HFFc6 (cell line): ENCODE results near the gene MBLAC1. TPM values are rescaled to one million over a fixed set of nuclear protein-coding genes. Genes with fewer than 3 reads are reported as not detected.
A peak's percentile ranks its signal among the peaks of the same experiment; 100 is the strongest.
"Not testable (repeated sequence)": the region's sequence is repeated elsewhere in the genome, so short reads cannot be mapped to it uniquely, and the experiment has no call there.

Source experiments
- DNase-seq: peaks from one replicate; pipeline ENCODE4 v3.0.0-alpha.2; 2018
- H3K27ac Mint-ChIP-seq: 2 replicates; pipeline ENCODE4 v1.8.0; 2020; ENCODE audit warnings: mild to moderate bottlenecking, mixed read lengths
- H3K27me3 Mint-ChIP-seq: 2 replicates; pipeline ENCODE4 v1.8.0; 2021; ENCODE audit warnings: mild to moderate bottlenecking, moderate library complexity, mixed read lengths; ENCODE audit not compliant: insufficient read depth
- H3K36me3 Mint-ChIP-seq: 2 replicates; pipeline ENCODE4 v1.8.0; 2021; ENCODE audit warnings: low read depth, mixed read lengths
- H3K4me1 Mint-ChIP-seq: 2 replicates; pipeline ENCODE4 v1.8.0; 2020; ENCODE audit warnings: low read depth, mixed read lengths
- H3K4me3 Mint-ChIP-seq: 2 replicates; pipeline ENCODE4 v1.8.0; 2020; ENCODE audit warnings: mild to moderate bottlenecking, moderate library complexity, mixed read lengths
- H3K9me3 Mint-ChIP-seq: 2 replicates; pipeline ENCODE4 v1.8.0; 2020; ENCODE audit warnings: mild to moderate bottlenecking, mixed read lengths
- total RNA-seq, 6 experiments: library from RNA; stranded (reverse); fragmentation: NEBNext Ultra II Directional; extraction: Animal tissue kit (Norgen Biotek cat#: 25700); gene quantifications; 2 replicates in 1 of 6; 3 replicates in 5 of 6; pipeline ENCODE4 v1.2.3, GENCODE V29; 2021
- TF ChIP-seq, protein P1 (sequence below): fragments of 200-600 bp; sonication (generic); IDR thresholded peaks from 2 replicates; pipeline ENCODE4 v1.5.0; 2021; ENCODE audit warnings: antibody characterized with exemption, mild to moderate bottlenecking

The MBLAC1 gene
- total RNA-seq, 6 experiments from 2014 or later: 2.3 to 3.0 (median 2.5) TPM

DNA sequence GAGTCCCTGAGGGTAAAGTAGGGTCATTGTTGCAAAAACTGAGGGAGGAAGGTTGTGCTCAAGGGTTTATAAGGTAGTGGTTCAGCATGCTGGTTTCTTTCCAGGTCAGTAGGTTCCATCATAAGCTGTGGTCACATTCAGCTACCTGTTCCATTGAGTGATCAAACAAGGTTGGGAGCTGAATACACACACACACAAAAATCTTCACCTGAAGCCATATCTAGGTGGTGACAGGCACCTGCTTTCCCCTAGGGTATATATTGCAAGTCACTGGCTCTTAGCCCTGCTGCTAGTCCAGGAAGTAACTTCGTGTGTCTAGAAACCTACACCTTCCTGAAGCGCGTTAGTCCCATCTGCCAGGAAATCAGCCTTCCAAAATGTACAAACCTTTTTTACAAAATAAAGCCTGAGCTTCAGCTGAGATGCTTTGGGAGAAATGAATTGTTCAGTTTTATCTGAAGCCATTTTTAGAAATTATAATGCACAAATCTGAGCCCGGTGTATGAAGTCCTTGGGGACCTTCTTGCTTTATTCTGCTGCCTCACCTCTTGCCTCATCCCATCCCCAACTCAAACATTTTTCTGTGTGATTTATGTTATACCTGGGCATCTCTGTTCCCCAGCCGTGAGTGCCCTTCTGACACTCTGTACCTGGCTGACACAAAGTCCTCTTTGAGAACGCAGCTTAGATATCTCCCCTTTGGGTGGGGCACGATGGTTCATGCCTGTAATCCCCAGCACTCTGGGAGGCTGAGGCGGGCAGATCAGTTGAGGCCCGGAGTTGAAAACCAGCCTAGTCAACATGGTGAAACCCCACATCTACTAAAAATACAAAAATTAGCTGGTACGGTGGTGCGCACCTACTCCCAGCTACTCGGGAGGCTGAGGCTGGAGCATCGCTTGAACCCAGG lies 11.3 kb downstream of the MBLAC1 start:
- Mint-ChIP-seq H3K27me3 (peaks cover 4% of the 10 kb centered on the region), H3K36me3 (no peaks in the 10 kb centered on the region), H3K27ac (no peak overlapping the region), H3K4me3 (no peak overlapping the region), H3K9me3 (no peaks in the 10 kb centered on the region), H3K4me1 (peaks cover 8% of the 10 kb centered on the region)
- no peak for DNase-seq
- TF ChIP-seq, protein P1, sequence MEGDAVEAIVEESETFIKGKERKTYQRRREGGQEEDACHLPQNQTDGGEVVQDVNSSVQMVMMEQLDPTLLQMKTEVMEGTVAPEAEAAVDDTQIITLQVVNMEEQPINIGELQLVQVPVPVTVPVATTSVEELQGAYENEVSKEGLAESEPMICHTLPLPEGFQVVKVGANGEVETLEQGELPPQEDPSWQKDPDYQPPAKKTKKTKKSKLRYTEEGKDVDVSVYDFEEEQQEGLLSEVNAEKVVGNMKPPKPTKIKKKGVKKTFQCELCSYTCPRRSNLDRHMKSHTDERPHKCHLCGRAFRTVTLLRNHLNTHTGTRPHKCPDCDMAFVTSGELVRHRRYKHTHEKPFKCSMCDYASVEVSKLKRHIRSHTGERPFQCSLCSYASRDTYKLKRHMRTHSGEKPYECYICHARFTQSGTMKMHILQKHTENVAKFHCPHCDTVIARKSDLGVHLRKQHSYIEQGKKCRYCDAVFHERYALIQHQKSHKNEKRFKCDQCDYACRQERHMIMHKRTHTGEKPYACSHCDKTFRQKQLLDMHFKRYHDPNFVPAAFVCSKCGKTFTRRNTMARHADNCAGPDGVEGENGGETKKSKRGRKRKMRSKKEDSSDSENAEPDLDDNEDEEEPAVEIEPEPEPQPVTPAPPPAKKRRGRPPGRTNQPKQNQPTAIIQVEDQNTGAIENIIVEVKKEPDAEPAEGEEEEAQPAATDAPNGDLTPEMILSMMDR: no peak

DNA sequence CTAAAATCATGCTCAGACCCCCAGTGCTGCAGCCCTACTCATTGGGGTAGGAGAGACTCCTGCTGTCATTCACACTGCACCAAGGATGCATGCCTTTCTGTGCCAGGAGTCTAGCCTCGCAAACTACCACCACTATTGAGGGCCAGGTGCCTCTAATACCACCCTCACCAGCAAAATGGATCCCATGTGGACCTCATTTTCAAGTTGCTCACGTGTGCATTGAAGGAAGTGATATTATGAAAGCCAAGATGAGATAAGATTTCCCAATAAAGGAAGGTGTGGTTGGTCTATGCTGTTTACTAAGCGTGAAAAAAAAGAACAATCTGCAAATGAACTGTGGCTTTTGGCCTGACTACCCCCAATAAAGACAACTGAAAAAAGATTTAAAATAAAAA lies 14.8 kb downstream of the MBLAC1 start:
- Mint-ChIP-seq H3K4me1 (peaks cover 7% of the 10 kb centered on the region), H3K27me3 (peaks cover 4% of the 10 kb centered on the region), H3K36me3 (no peaks in the 10 kb centered on the region), H3K9me3 (no peaks in the 10 kb centered on the region), H3K27ac (no peak overlapping the region), H3K4me3 (no peak overlapping the region)
- no peak for DNase-seq
- TF ChIP-seq, protein P1: no peak

DNA sequence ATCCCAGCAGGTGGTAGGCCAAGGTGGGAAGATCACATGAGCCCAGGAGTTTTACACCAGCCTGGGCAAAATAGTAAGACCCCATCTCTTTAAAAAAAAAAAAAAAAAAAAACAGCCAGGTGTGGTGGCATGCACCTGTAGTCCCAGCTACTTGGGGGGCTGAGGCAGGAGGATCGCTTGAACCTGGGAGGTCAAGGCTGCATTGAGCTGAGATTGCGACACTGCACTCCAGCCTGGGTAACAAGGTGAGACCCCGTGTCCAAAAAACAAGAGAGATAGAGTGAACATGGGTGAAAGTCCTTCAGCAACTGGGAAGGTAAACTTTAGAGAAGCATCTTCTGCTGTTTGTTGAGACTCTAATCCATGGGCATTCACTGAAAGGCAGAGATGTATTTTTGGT lies 15.7 kb downstream of the MBLAC1 start:
- Mint-ChIP-seq H3K27me3 (peaks cover 4% of the 10 kb centered on the region), H3K27ac (no peak overlapping the region), H3K4me1 (peaks cover 7% of the 10 kb centered on the region), H3K4me3 (no peak overlapping the region), H3K9me3 (no peaks in the 10 kb centered on the region), H3K36me3 (no peaks in the 10 kb centered on the region)
- DNase-seq: no peak
- TF ChIP-seq, protein P1: no peak

DNA sequence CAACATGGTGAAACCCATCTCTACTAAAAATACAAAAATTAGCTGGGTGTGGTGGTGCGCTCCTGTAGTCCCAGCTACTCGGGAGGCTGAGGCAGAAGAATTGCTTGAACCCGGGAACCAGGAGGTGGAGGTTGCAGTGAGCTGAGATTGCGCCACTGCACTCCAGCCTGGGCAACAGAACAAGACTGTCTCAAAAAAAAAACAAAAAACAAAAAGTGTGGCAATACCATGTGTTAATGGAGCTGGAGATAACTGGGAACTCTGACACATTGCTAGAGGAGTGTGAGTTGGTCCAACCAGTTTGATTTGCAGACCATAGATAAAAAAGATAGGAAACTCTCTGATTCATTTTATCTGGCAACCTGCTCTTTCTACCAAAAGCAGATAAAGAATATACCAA lies 19.6 kb downstream of the MBLAC1 start:
- H3K27me3 Mint-ChIP-seq, H3K9me3 Mint-ChIP-seq, DNase-seq, H3K27ac Mint-ChIP-seq, H3K4me3 Mint-ChIP-seq, H3K36me3 Mint-ChIP-seq: not testable (repeated sequence)
- peaks cover 19% of the 10 kb centered on the region for H3K4me1 Mint-ChIP-seq

DNA sequence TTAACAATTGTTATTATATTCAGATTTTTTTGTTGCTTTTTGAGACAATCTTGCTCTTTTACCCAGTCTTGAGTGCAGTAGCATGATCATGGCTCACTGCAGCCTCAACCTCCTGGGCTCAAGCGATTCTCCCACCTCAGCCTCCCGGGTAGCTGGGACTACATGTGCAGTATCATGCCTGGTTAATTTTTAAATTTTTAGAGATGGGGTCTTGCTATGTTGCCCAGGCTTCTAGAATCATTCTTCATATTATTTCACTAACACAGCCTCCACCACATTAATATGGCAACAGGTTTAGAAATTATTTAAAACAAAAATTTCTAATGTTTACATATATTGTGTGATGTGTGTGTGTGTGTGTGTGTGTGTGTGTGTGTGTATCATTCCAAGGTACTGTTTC lies 20.5 kb downstream of the MBLAC1 start:
- H3K4me3 Mint-ChIP-seq: no peak overlapping the region
- no peaks in the 10 kb centered on the region for H3K9me3 Mint-ChIP-seq
- TF ChIP-seq, protein P1: no peak
- peaks cover 16% of the 10 kb centered on the region for H3K4me1 Mint-ChIP-seq
- peaks cover 7% of the 10 kb centered on the region; the same call in 1 of the 2 replicates for H3K36me3 Mint-ChIP-seq
- DNase-seq: no peak
- H3K27ac Mint-ChIP-seq: no peak overlapping the region
- peaks cover 8% of the 10 kb centered on the region; the same call in 1 of the 2 replicates for H3K27me3 Mint-ChIP-seq

DNA sequence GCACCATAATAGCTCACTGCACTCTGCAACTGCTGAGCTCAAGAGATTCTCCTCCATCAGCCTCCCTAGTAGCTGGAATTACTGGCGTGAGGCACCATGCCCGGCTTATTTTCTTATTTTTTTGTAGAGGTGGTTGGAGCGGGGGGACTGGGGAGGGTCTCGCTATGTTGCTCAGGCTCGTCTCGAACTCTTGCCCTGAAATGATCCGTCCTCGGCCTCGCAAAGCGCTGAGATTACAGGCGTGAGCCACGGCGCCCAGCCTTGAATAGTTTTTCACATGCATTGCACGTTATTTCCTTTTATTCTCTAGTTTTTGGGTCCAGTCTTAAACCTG lies 21.4 kb downstream of the MBLAC1 start:
- Mint-ChIP-seq H3K4me1 (peaks cover 22% of the 10 kb centered on the region), H3K27me3 (peaks cover 6% of the 10 kb centered on the region; the same call in 1 of the 2 replicates), H3K4me3 (peak overlapping the region; percentile 96), H3K27ac (peak overlapping the region; percentile 86), H3K36me3 (peaks cover 13% of the 10 kb centered on the region; the same call in 1 of the 2 replicates), H3K9me3 (no peaks in the 10 kb centered on the region)
- DNase-seq: no peak
- TF ChIP-seq, protein P1: no peak
